Midbrain (tissue), 1 donor: ENCODE data around the gene TMEM72.

Experiments used
- DNase-seq: peaks from one replicate; lab custom pipeline; 2025; lab: John Stamatoyannopoulos, UW

TMEM72 gene

GRCh38 chr10:44933451-44934321, 22.5 kb downstream of the TMEM72 start:
- DNase-seq = no peak

- no peak for DNase-seq
Measured at GRCh38 chr10:44934416-44935200, 23.5 kb downstream of the TMEM72 start.

GRCh38 chr10:44935201-44935965, 24.2 kb downstream of the TMEM72 start:
- DNase-seq = peak; percentile 77

GRCh38 chr10:44935966-44936295, 24.8 kb downstream of the TMEM72 start:
- DNase-seq = no peak

- DNase-seq = no peak
Measured at GRCh38 chr10:44936314-44936975, 25.3 kb downstream of the TMEM72 start.

GRCh38 chr10:44937196-44938005, 26.3 kb downstream of the TMEM72 start:
- DNase-seq = no peak

GRCh38 chr10:44938956-44939355, 27.8 kb downstream of the TMEM72 start:
- no peak for DNase-seq

GRCh38 chr10:44939691-44940401, 28.7 kb downstream of the TMEM72 start:
- DNase-seq = no peak

- no peak for DNase-seq
Measured at GRCh38 chr10:44944354-44944753, 33.2 kb downstream of the TMEM72 start.

GRCh38 chr10:44946205-44946604, 35.1 kb downstream of the TMEM72 start:
- no peak for DNase-seq

GRCh38 chr10:44947371-44948152, 36.4 kb downstream of the TMEM72 start:
- no peak for DNase-seq

GRCh38 chr10:44948642-44949041, 37.5 kb downstream of the TMEM72 start:
- DNase-seq = no peak

- DNase-seq = no peak
Measured at GRCh38 chr10:44949127-44949802, 38.1 kb downstream of the TMEM72 start.

- DNase-seq = no peak
Measured at GRCh38 chr10:44949915-44950314, 38.8 kb downstream of the TMEM72 start.

GRCh38 chr10:44950326-44951225, 39.4 kb downstream of the TMEM72 start:
- DNase-seq = no peak

- DNase-seq = no peak
Measured at GRCh38 chr10:44951576-44952226, 40.6 kb downstream of the TMEM72 start.

GRCh38 chr10:44952779-44953231, 41.7 kb downstream of the TMEM72 start:
- DNase-seq = no peak
